Tracheal epithelial cell (primary cell): ENCODE measurements around the gene MUC15. TPM values are rescaled to one million over a fixed set of nuclear protein-coding genes. Genes with fewer than 3 reads are reported as not detected.

ENCODE experiments used
- total RNA-seq: library from RNA; depleted of rRNA; stranded (reverse); fragments of >200 nt; gene quantifications from 2 replicates; pipeline ENCODE4 v1.2.1, GENCODE V29; 2014

The MUC15 gene, protein sequence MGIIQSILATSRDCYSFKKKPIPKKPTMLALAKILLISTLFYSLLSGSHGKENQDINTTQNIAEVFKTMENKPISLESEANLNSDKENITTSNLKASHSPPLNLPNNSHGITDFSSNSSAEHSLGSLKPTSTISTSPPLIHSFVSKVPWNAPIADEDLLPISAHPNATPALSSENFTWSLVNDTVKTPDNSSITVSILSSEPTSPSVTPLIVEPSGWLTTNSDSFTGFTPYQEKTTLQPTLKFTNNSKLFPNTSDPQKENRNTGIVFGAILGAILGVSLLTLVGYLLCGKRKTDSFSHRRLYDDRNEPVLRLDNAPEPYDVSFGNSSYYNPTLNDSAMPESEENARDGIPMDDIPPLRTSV
- under 0.01 and 1.9 TPM in 2 replicates for total RNA-seq

DNA sequence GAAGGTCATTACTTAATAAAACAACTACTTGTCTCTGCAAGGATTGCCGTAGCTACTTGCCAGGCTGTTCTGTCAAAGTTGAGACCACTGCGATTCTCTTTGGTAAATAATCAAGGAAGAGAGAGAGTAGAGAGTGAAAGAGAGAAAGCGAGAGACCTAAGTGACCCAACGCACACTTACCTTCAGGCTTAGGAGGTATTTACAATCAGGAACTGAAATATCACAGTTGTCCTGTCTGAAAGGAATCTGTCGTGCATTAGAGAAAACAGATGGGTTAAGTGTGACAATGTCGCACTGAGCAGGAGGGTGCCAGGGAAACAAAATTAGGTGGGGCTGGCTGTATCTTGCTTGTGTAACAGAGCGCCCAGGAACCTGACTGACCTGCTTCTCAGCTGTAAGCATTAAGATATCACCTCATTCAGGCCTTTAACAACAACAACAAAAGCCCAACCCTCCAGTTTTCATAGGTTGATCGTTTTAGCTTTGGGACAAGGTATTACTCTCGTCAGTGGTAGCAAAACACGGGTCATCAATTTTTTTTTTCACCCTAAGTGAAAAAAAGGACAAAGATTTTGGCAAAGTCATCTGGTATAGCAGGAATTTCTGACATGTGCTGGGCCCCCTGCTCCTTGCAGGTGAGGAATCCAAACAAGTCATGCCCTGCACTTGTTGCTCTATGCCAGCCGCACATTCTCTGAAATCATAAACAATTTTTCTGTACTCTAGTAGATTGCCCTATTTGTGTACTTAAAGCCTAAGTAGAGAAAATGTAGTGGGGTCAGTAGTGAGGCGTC lies at the start of gene MUC15:
Gene MUC15 (minus strand): TSS at position 403 of the 794 bp plus-strand sequence. CDS start 5,169 bp downstream, outside the sequence.

Other genes with a start within 250 kb of the MUC15 start
- gene ANO3, start 240.1 kb downstream of the MUC15 start, total RNA-seq: not detected in 2 replicates
- not detected in 2 replicates for gene SLC5A12, start 149.8 kb upstream of the MUC15 start, total RNA-seq